ENCODE measurements around the gene ZNF410. TPM values are rescaled to one million over a fixed set of nuclear protein-coding genes. Genes with fewer than 3 reads are reported as not detected.

Gene ZNF410
- total RNA-seq, 1 experiment from 2014 or later, result 37.6 TPM

DNA sequence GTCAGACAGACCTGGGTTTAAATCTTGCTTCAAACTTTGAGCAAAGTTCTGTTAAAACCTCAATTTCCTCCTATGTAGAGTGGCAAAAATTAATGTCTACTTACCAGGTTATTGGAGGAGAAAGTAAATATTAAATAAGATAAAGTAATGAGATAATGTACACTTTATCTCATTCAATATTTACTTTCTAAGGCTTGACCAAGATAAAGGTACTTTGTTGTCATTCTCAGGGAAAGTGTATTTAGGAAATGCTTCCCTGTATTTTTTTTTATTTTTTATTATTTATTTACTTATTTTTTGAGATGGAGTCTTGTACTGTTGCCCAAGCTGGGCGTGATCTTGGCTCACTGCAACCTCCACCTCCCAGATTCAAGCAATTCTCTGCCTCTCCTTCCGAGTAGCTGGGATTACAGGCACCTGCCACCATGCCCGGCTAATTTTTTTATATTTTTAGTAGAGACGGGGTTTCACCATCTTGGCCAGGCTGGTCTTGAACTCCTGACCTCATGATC lies 58.6 kb downstream of the ZNF410 start:
- H3K4me1 Mint-ChIP-seq (ENCODE audit: low read depth, unreplicated experiment), result peaks cover 12% of the 10 kb centered on the region
- no TSS peak for BruUV-seq (replicated peaks)
- no peak overlapping the region for H3K4me3 Mint-ChIP-seq (ENCODE audit: low read depth, unreplicated experiment)
- TF ChIP-seq CTCF (IDR thresholded peaks at IDR 0.05; ENCODE audit: unreplicated experiment), result no peak
- CTCF ChIA-PET, result no interaction called here
- no peak for DNase-seq
- intact Hi-C loops (cut with micrococcal nuclease; ENCODE audit: unreplicated experiment), result no loop called here
- H3K27ac Mint-ChIP-seq (ENCODE audit: unreplicated experiment), result no peak overlapping the region
- peaks cover 15% of the 10 kb centered on the region for H3K36me3 Mint-ChIP-seq (ENCODE audit: insufficient read depth, unreplicated experiment)
- no peaks in the 10 kb centered on the region for H3K9me3 Mint-ChIP-seq (ENCODE audit: low read depth, unreplicated experiment)
- peaks cover 13% of the 10 kb centered on the region for H3K27me3 Mint-ChIP-seq (ENCODE audit: unreplicated experiment)

GRCh38 chr14:73949752-73950734 lies 63.4 kb downstream of the ZNF410 start, which contains the start of the genes COQ6 and FAM161B:
TSS of gene COQ6 (plus strand) at chr14:73950302. CDS start at chr14:73950333, 31 bp downstream.
TSS of gene FAM161B (minus strand) at chr14:73950094. CDS start at chr14:73950026, 68 bp downstream.
- intact Hi-C loops (cut with micrococcal nuclease; ENCODE audit: unreplicated experiment), result no loop called here
- H3K27me3 Mint-ChIP-seq (ENCODE audit: unreplicated experiment), result no peaks in the 10 kb centered on the region
- TF ChIP-seq CTCF (IDR thresholded peaks at IDR 0.05; ENCODE audit: unreplicated experiment), result no peak
- peak within 1 kb of the TSS; percentile 53 for H3K27ac Mint-ChIP-seq (ENCODE audit: unreplicated experiment)
- H3K4me3 Mint-ChIP-seq (ENCODE audit: low read depth, unreplicated experiment), result peak within 1 kb of the TSS; percentile 84
- CTCF ChIA-PET, result no interaction called here
- peak; percentile 93 for DNase-seq
- no peaks in the 10 kb centered on the region for H3K9me3 Mint-ChIP-seq (ENCODE audit: low read depth, unreplicated experiment)
- no TSS peak for BruUV-seq (replicated peaks)
- peaks cover 14% of the 10 kb centered on the region for H3K36me3 Mint-ChIP-seq (ENCODE audit: insufficient read depth, unreplicated experiment)
- no peaks in the 10 kb centered on the region for H3K4me1 Mint-ChIP-seq (ENCODE audit: low read depth, unreplicated experiment)

DNA sequence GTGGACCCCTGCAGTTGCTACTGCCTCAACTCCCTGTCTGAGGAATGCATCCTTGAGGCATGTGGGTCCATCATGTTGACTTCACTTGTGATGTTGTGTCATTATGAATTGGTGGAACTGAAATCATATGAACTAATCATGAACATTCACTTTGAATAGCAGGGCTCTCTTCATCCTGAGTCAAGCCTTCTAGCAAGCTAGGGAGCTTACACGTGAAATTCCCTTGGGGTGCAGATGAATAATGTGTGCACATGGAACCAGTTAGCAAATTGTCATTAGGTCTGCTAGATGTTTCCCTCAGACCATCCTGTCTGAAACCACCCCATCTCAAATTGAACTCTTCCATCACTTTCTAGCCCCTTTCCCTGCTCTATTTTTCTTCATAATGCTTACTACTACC lies 67.1 kb downstream of the ZNF410 start:
- Mint-ChIP-seq H3K4me3 (ENCODE audit: low read depth, unreplicated experiment) (no peak overlapping the region), H3K36me3 (ENCODE audit: insufficient read depth, unreplicated experiment) (peaks cover 14% of the 10 kb centered on the region), H3K4me1 (ENCODE audit: low read depth, unreplicated experiment) (no peaks in the 10 kb centered on the region), H3K27ac (ENCODE audit: unreplicated experiment) (no peak overlapping the region), H3K27me3 (ENCODE audit: unreplicated experiment) (no peaks in the 10 kb centered on the region), H3K9me3 (ENCODE audit: low read depth, unreplicated experiment) (no peaks in the 10 kb centered on the region)
- TF ChIP-seq CTCF (IDR thresholded peaks at IDR 0.05; ENCODE audit: unreplicated experiment), result no peak
- CTCF ChIA-PET, result no interaction called here
- no peak for DNase-seq
- intact Hi-C loops (cut with micrococcal nuclease; ENCODE audit: unreplicated experiment), result no loop called here
- no TSS peak for BruUV-seq (replicated peaks)

DNA sequence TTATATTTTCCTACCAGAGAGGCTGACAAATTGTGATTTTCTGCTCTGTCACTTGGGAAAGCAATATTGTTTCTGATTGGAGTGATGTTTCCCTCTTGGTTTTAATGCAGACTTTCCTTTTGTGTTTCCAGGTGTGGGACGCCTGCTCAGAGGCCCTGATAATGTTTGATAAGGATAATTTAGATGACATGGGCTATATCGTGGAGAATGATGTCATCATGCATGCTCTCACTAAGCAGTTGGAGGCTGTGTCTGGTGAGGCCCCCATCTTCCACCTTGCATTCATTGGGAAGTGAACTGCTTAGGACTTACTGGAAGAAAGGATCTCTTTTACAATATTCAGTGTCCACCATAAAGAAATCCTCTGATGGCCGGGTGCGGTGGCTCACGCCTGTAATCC lies 69.0 kb downstream of the ZNF410 start:
- H3K27ac Mint-ChIP-seq (ENCODE audit: unreplicated experiment), result no peak overlapping the region
- no peak for DNase-seq
- no peak for TF ChIP-seq CTCF (IDR thresholded peaks at IDR 0.05; ENCODE audit: unreplicated experiment)
- peaks cover under 1% of the 10 kb centered on the region for H3K36me3 Mint-ChIP-seq (ENCODE audit: insufficient read depth, unreplicated experiment)
- no peaks in the 10 kb centered on the region for H3K4me1 Mint-ChIP-seq (ENCODE audit: low read depth, unreplicated experiment)
- intact Hi-C loops (cut with micrococcal nuclease; ENCODE audit: unreplicated experiment), result no loop called here
- no peaks in the 10 kb centered on the region for H3K27me3 Mint-ChIP-seq (ENCODE audit: unreplicated experiment)
- H3K9me3 Mint-ChIP-seq (ENCODE audit: low read depth, unreplicated experiment), result no peaks in the 10 kb centered on the region
- CTCF ChIA-PET, result no interaction called here
- BruUV-seq (replicated peaks), result no TSS peak
- no peak overlapping the region for H3K4me3 Mint-ChIP-seq (ENCODE audit: low read depth, unreplicated experiment)
